Mesendoderm (in vitro differentiated cells): ENCODE results near the gene RPL27A.

Source experiments
- DNase-seq: peaks from one replicate; pipeline ENCODE4 v3.0.0; 2013
- H2AK5ac ChIP-seq: 2 replicates; pipeline ENCODE4 v1.6.1; 2013; ENCODE audit warnings: low read length, inconsistent platforms
- H2BK120ac ChIP-seq: 2 replicates; pipeline ENCODE4 v1.6.1; 2013; ENCODE audit warnings: low read depth, mild to moderate bottlenecking, low read length, moderate library complexity, mixed read lengths
- H2BK15ac ChIP-seq: replicated peaks from 2 replicates; pipeline ENCODE4 v1.6.1; 2013; ENCODE audit warnings: low read depth, mild to moderate bottlenecking, moderate library complexity
- H2BK5ac ChIP-seq: 2 replicates; pipeline ENCODE4 v1.6.1; 2013; ENCODE audit warnings: low read length, inconsistent platforms
- H3K18ac ChIP-seq: 2 replicates; pipeline ENCODE4 v1.6.1; 2013; ENCODE audit warnings: mild to moderate bottlenecking, low read length, mixed read lengths
- H3K23ac ChIP-seq: one replicate; pipeline ENCODE4 v1.6.1; 2013; ENCODE audit warnings: low read length
- H3K27ac ChIP-seq: 2 replicates; pipeline ENCODE4 v1.5.1; 2013; ENCODE audit warnings: low read depth, mild to moderate bottlenecking, inconsistent platforms, low read length, moderate library complexity
- H3K27me3 ChIP-seq: 2 replicates; pipeline ENCODE4 v1.6.1; 2013; ENCODE audit warnings: low read length, control low read depth, mild to moderate bottlenecking, inconsistent platforms; ENCODE audit not compliant: insufficient read depth, poor library complexity
- H3K36me3 ChIP-seq: 2 replicates; pipeline ENCODE4 v1.6.1; 2013; ENCODE audit warnings: low read length, inconsistent platforms; ENCODE audit not compliant: control insufficient read depth, insufficient read depth
- H3K4ac ChIP-seq: one replicate; pipeline ENCODE4 v1.6.1; 2013; ENCODE audit warnings: low read depth, mild to moderate bottlenecking, low read length, moderate library complexity
- H3K4me1 ChIP-seq: 2 replicates; pipeline ENCODE4 v1.6.1; 2013; ENCODE audit warnings: low read depth, low read length, inconsistent platforms; ENCODE audit not compliant: control insufficient read depth
- H3K4me2 ChIP-seq: 2 replicates; pipeline ENCODE4 v1.6.1; 2013; ENCODE audit warnings: low read length
- H3K4me3 ChIP-seq: 2 replicates; pipeline ENCODE4 v1.5.1; 2013; ENCODE audit warnings: mild to moderate bottlenecking, low read length
- H3K56ac ChIP-seq: one replicate; pipeline ENCODE4 v1.6.1; 2013; ENCODE audit warnings: low read length
- H3K79me1 ChIP-seq: 2 replicates; pipeline ENCODE4 v1.6.1; 2013; ENCODE audit warnings: low read length, inconsistent platforms
- H3K79me2 ChIP-seq: 2 replicates; pipeline ENCODE4 v1.6.1; 2013; ENCODE audit warnings: mild to moderate bottlenecking, low read length; ENCODE audit not compliant: control insufficient read depth, insufficient read depth
- H3K9ac ChIP-seq: 2 replicates; pipeline ENCODE4 v1.6.1; 2013; ENCODE audit warnings: low read length, inconsistent platforms
- H4K5ac ChIP-seq: one replicate; pipeline ENCODE4 v1.6.1; 2013; ENCODE audit warnings: low read length
- H4K8ac ChIP-seq: one replicate; pipeline ENCODE4 v1.6.1; 2013; ENCODE audit warnings: low read depth, mild to moderate bottlenecking, control low read depth, low read length, moderate library complexity
- WGBS: extraction: QIAGEN DNeasy Blood & Tissue Kit; methylation state at CpG from one replicate; pipeline ENCODE4 v1.1.7; 2013; ENCODE audit warnings: low lambda C conversion rate, missing lambda C conversion rate; ENCODE audit not compliant: insufficient coverage; ENCODE audit errors: extremely low coverage; 5-methylcytosine and 5-hydroxymethylcytosine counted together

Gene RPL27A

GRCh38 chr11:8706673-8707432 lies 24.3 kb downstream of the RPL27A start:
- Histone ChIP-seq H2AK5ac (no peak overlapping the region), H2BK15ac (no peak overlapping the region), H3K79me2 (no peaks in the 10 kb centered on the region), H3K27ac (no peak overlapping the region), H2BK120ac (no peak overlapping the region), H4K5ac (no peak overlapping the region), H3K4me3 (no peak overlapping the region), H3K36me3 (peaks cover 1% of the 10 kb centered on the region), H3K56ac (no peak overlapping the region), H3K23ac (no peak overlapping the region), H3K9ac (no peak overlapping the region), H4K8ac (no peak overlapping the region), H2BK5ac (no peak overlapping the region), H3K4ac (no peak overlapping the region), H3K4me1 (no peaks in the 10 kb centered on the region), H3K27me3 (no peaks in the 10 kb centered on the region), H3K79me1 (no peaks in the 10 kb centered on the region), H3K18ac (no peak overlapping the region), H3K4me2 (no peak overlapping the region)
- DNase-seq: no peak
- WGBS: no CpG with 5 or more reads among the region's 14 CpGs

GRCh38 chr11:8707541-8708191 lies 25.1 kb downstream of the RPL27A start:
- Histone ChIP-seq H2BK15ac (no peak overlapping the region), H3K4ac (no peak overlapping the region), H3K9ac (no peak overlapping the region), H3K4me2 (no peak overlapping the region), H3K27me3 (no peaks in the 10 kb centered on the region), H4K5ac (no peak overlapping the region), H2AK5ac (no peak overlapping the region), H3K36me3 (peaks cover 3% of the 10 kb centered on the region), H3K23ac (no peak overlapping the region), H2BK120ac (no peak overlapping the region), H3K4me3 (no peak overlapping the region), H3K79me1 (no peaks in the 10 kb centered on the region), H3K4me1 (no peaks in the 10 kb centered on the region), H3K18ac (no peak overlapping the region), H3K79me2 (no peaks in the 10 kb centered on the region), H3K27ac (no peak overlapping the region), H2BK5ac (no peak overlapping the region), H3K56ac (peak overlapping the region; percentile 5), H4K8ac (no peak overlapping the region)
- DNase-seq: no peak
- whole genome bisulfite sequencing: no CpG with 5 or more reads among the region's 10 CpGs

GRCh38 chr11:8709002-8709672 lies 26.5 kb downstream of the RPL27A start:
- peaks cover 3% of the 10 kb centered on the region for H3K36me3 ChIP-seq
- DNase-seq: no peak

GRCh38 chr11:8709777-8710176 lies 27.2 kb downstream of the RPL27A start:
- H4K5ac ChIP-seq: no peak overlapping the region
- H3K4me3 ChIP-seq: no peak overlapping the region
- no peak overlapping the region for H4K8ac ChIP-seq
- no peak overlapping the region for H2BK120ac ChIP-seq
- H3K27ac ChIP-seq: no peak overlapping the region
- H3K23ac ChIP-seq: no peak overlapping the region
- H3K9ac ChIP-seq: no peak overlapping the region
- H2BK15ac ChIP-seq: no peak overlapping the region
- H3K4me2 ChIP-seq: no peak overlapping the region
- peaks cover 3% of the 10 kb centered on the region for H3K4me1 ChIP-seq
- peaks cover 3% of the 10 kb centered on the region for H3K36me3 ChIP-seq
- H2AK5ac ChIP-seq: no peak overlapping the region
- no peaks in the 10 kb centered on the region for H3K79me2 ChIP-seq
- H3K27me3 ChIP-seq: no peaks in the 10 kb centered on the region
- H3K18ac ChIP-seq: no peak overlapping the region
- H2BK5ac ChIP-seq: no peak overlapping the region
- H3K4ac ChIP-seq: no peak overlapping the region
- no peaks in the 10 kb centered on the region for H3K79me1 ChIP-seq
- no peak for DNase-seq
- no CpG with 5 or more reads among the region's 4 CpGs for WGBS
- H3K56ac ChIP-seq: no peak overlapping the region

More at GRCh38 chr11:8709002-8709672, 26.5 kb downstream of the RPL27A start:
- Histone ChIP-seq H3K27me3 (no peaks in the 10 kb centered on the region), H3K4me2 (no peak overlapping the region), H2BK5ac (no peak overlapping the region), H3K79me1 (no peaks in the 10 kb centered on the region), H3K4me3 (no peak overlapping the region), H3K18ac (no peak overlapping the region), H3K27ac (no peak overlapping the region), H4K8ac (no peak overlapping the region), H3K79me2 (no peaks in the 10 kb centered on the region), H2AK5ac (no peak overlapping the region), H3K23ac (no peak overlapping the region), H4K5ac (no peak overlapping the region), H3K4me1 (peaks cover 3% of the 10 kb centered on the region), H2BK15ac (no peak overlapping the region), H3K4ac (no peak overlapping the region), H3K56ac (no peak overlapping the region), H3K9ac (no peak overlapping the region), H2BK120ac (no peak overlapping the region)
- WGBS: no CpG with 5 or more reads among the region's 12 CpGs

- no peak overlapping the region for H3K18ac ChIP-seq
- no peaks in the 10 kb centered on the region for H3K79me2 ChIP-seq
- peaks cover 3% of the 10 kb centered on the region for H3K36me3 ChIP-seq
- H4K5ac ChIP-seq: no peak overlapping the region
- H3K23ac ChIP-seq: no peak overlapping the region
- no peak overlapping the region for H2BK120ac ChIP-seq
- no peak overlapping the region for H3K9ac ChIP-seq
- no peak overlapping the region for H3K4ac ChIP-seq
- H2BK5ac ChIP-seq: no peak overlapping the region
- no peaks in the 10 kb centered on the region for H3K79me1 ChIP-seq
- H2AK5ac ChIP-seq: no peak overlapping the region
- H3K4me1 ChIP-seq: peaks cover 6% of the 10 kb centered on the region
- no peak for DNase-seq
- no peaks in the 10 kb centered on the region for H3K27me3 ChIP-seq
- no CpG with 5 or more reads among the region's 5 CpGs for WGBS
- H3K4me3 ChIP-seq: no peak overlapping the region
- H3K56ac ChIP-seq: peak overlapping the region; percentile 51
- no peak overlapping the region for H2BK15ac ChIP-seq
- H3K4me2 ChIP-seq: no peak overlapping the region
- H4K8ac ChIP-seq: no peak overlapping the region
- no peak overlapping the region for H3K27ac ChIP-seq
Measured at GRCh38 chr11:8711895-8712442, 29.4 kb downstream of the RPL27A start.
